PC-3 (cell line): ENCODE measurements around the gene PCTP.

Experiments
- CTCF ChIP-seq: fragments of 300-600 bp; sonication (generic); conservative IDR thresholded peaks from 2 replicates; pipeline ENCODE4 v1.5.1; 2017; ENCODE audit warnings: antibody characterized with exemption, low read depth, mild to moderate bottlenecking, low read length
- EZH2 ChIP-seq: fragments of 300-600 bp; sonication (generic); IDR thresholded peaks from one replicate; pipeline ENCODE4 v1.6.1; 2017; ENCODE audit warnings: antibody characterized with exemption, mild to moderate bottlenecking, low read length; ENCODE audit not compliant: unreplicated experiment
- EZH2phosphoT487 ChIP-seq: fragments of 300-600 bp; sonication (generic); IDR thresholded peaks from 2 replicates; pipeline ENCODE4 v1.6.1; 2018; ENCODE audit warnings: mild to moderate bottlenecking, antibody characterized with exemption, low read length, borderline replicate concordance

GRCh38 chr17:55734128-55734781 lies 16.6 kb upstream of the PCTP start:
- TF ChIP-seq CTCF (no peak), EZH2 (no peak), EZH2phosphoT487 (no peak)
